Hepatocyte (in vitro differentiated cells): Measurements from ENCODE around the gene RETN. TPM values are rescaled to one million over a fixed set of nuclear protein-coding genes. Genes with fewer than 3 reads are reported as not detected.

ENCODE experiments used
- DNase-seq: peaks from one replicate; pipeline ENCODE4 v3.0.0-alpha.2; 2016; ENCODE audit warnings: low spot score
- H2AFZ ChIP-seq: fragments of 200-600 bp; sonication (generic); 2 replicates; pipeline ENCODE4 v1.6.0; 2016; ENCODE audit warnings: antibody characterized with exemption, mild to moderate bottlenecking
- H3K27ac ChIP-seq: fragments of 200-600 bp; sonication (generic); 2 replicates; pipeline ENCODE4 v1.5.1; 2016; ENCODE audit warnings: mild to moderate bottlenecking
- H3K27me3 ChIP-seq: fragments of 200-600 bp; sonication (generic); 2 replicates; pipeline ENCODE4 v1.6.1; 2016
- H3K36me3 ChIP-seq: fragments of 200-600 bp; sonication (generic); replicated peaks from 2 replicates; pipeline ENCODE4 v1.5.1; 2016; ENCODE audit warnings: low read depth; ENCODE audit not compliant: insufficient read depth
- H3K4me1 ChIP-seq: fragments of 200-600 bp; sonication (generic); 2 replicates; pipeline ENCODE4 v1.5.1; 2016; ENCODE audit warnings: mild to moderate bottlenecking, moderate library complexity; ENCODE audit not compliant: insufficient read depth
- H3K4me2 ChIP-seq: fragments of 200-600 bp; sonication (generic); 2 replicates; pipeline ENCODE4 v1.6.0; 2016
- H3K4me3 ChIP-seq: fragments of 200-600 bp; sonication (generic); 2 replicates; pipeline ENCODE4 v1.5.1; 2016; ENCODE audit warnings: mild to moderate bottlenecking
- H3K79me2 ChIP-seq: fragments of 200-600 bp; sonication (generic); 2 replicates; pipeline ENCODE4 v1.6.0; 2017; ENCODE audit warnings: mild to moderate bottlenecking
- H3K9me2 ChIP-seq: fragments of 200-600 bp; sonication (generic); replicated peaks from 2 replicates; pipeline ENCODE4 v1.6.0; 2017; ENCODE audit warnings: mild to moderate bottlenecking; ENCODE audit not compliant: insufficient read depth
- H3K9me3 ChIP-seq: fragments of 200-600 bp; sonication (generic); 2 replicates; pipeline ENCODE4 v1.5.1; 2016; ENCODE audit warnings: low read depth, mild to moderate bottlenecking
- H4K20me1 ChIP-seq: fragments of 200-600 bp; sonication (generic); 2 replicates; pipeline ENCODE4 v1.6.0; 2016; ENCODE audit warnings: mild to moderate bottlenecking; ENCODE audit not compliant: insufficient read depth, poor library complexity, severe bottlenecking
- CTCF ChIP-seq: fragments of 200-600 bp; sonication (generic); IDR thresholded peaks from 2 replicates; pipeline ENCODE4 v1.5.1; 2016; ENCODE audit warnings: antibody characterized with exemption, mild to moderate bottlenecking; ENCODE audit not compliant: poor library complexity
- EZH2 ChIP-seq: fragments of 200-600 bp; sonication (generic); IDR thresholded peaks from 2 replicates; pipeline ENCODE4 v1.6.1; 2016; ENCODE audit warnings: antibody characterized with exemption, mild to moderate bottlenecking, borderline replicate concordance
- EZH2phosphoT487 ChIP-seq: fragments of 200-600 bp; sonication (generic); IDR thresholded peaks from one replicate; pipeline ENCODE4 v1.6.1; 2018; ENCODE audit warnings: antibody characterized with exemption, mild to moderate bottlenecking, low read depth, moderate library complexity; ENCODE audit not compliant: unreplicated experiment, severe bottlenecking
- WGBS: methylation state at CpG from one replicate; pipeline ENCODE4 v1.1.6; 2016; ENCODE audit warnings: low lambda C conversion rate; ENCODE audit errors: missing lambda C conversion rate; 5-methylcytosine and 5-hydroxymethylcytosine counted together
- polyA plus RNA-seq: library from polyadenylated mRNA; unstranded; fragments of >200 nt; fragmentation: Nextera tagmentation; extraction: Ambion mirVana; gene quantifications from 2 replicates; pipeline ENCODE4 v1.2.1, GENCODE V29; 2016
- total RNA-seq: library from RNA; depleted of rRNA; stranded (reverse); fragments of >200 nt; gene quantifications from 2 replicates; pipeline ENCODE4 v1.2.3, GENCODE V29; 2014

Gene RETN
- total and polyA plus RNA-seq, 2 experiments from 2014 or later: 0.74 TPM; not detected in 1

DNA sequence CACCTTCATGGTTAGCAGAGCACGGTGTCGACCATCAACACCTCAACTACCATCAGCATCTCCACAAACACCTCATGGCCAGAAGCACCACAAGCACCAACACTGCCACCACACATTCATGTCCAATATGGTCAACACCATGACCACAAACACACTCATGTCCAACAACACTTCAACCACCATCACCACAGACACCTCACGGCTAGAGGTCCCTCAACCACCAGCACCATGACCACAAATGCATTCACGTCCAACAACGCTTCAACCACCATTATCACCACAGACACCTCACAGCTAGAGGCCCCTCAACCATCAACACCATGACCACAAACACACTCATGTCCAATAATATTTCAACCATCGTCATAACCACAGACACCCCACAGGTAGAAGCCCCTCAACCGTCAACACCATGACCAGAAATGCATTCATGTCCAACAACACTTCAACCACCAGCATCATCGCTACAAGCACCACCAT, 22.0 kb downstream of the RETN start:
- no peak overlapping the region for H2AFZ ChIP-seq
- H3K27me3 ChIP-seq: no peaks in the 10 kb centered on the region
- H3K9me2 ChIP-seq: no peaks in the 10 kb centered on the region
- DNase-seq: no peak
- no peaks in the 10 kb centered on the region for H4K20me1 ChIP-seq
- H3K4me1 ChIP-seq: no peaks in the 10 kb centered on the region
- WGBS: 96% methylated on average over 8 of the region's 8 CpGs
- H3K9me3 ChIP-seq: no peaks in the 10 kb centered on the region
- no peaks in the 10 kb centered on the region for H3K79me2 ChIP-seq
- no peaks in the 10 kb centered on the region for H3K36me3 ChIP-seq
- TF ChIP-seq CTCF (no peak), EZH2phosphoT487 (no peak), EZH2 (no peak)
- no peak overlapping the region for H3K27ac ChIP-seq
- H3K4me2 ChIP-seq: no peak overlapping the region
- no peak overlapping the region for H3K4me3 ChIP-seq

- Histone ChIP-seq H3K9me2 (no peaks in the 10 kb centered on the region), H2AFZ (no peak overlapping the region), H3K4me1 (no peaks in the 10 kb centered on the region), H3K27me3 (no peaks in the 10 kb centered on the region), H3K9me3 (no peaks in the 10 kb centered on the region), H4K20me1 (no peaks in the 10 kb centered on the region), H3K4me2 (no peak overlapping the region), H3K36me3 (no peaks in the 10 kb centered on the region), H3K79me2 (no peaks in the 10 kb centered on the region), H3K4me3 (no peak overlapping the region), H3K27ac (no peak overlapping the region)
- no peak for DNase-seq
- TF ChIP-seq CTCF (no peak), EZH2 (no peak), EZH2phosphoT487 (no peak)
These were observed 22.6 kb downstream of the RETN start for GRCh38 chr19:7691497-7691896.

DNA sequence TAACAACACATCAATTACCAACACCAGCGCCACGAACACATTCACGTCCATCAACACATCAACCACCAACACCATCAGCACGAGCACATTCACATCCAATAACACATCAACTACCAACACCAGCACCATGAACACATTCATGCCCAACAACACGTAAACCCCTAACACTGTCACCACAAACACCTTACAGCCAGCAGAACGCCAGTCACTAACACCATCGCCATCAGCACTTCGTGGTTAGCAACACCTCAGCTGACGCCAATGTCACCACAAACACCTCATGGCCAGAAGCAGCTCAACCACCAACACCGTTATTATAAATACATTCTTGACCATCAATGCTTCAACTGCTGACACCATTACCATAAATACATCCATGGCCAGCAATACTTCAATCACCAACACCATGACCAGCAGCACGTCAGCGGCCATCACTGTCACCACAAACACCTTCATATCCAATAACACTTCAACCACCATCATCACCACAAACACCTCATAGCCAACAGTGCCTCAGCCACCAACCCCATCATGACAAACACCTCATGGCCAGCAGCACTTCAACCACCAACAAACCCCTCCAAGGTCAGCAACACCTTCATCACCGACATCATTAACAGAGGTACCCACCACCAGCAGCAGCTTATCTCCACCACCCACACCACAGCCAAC, 23.7 kb downstream of the RETN start:
- H3K4me2 ChIP-seq: no peak overlapping the region
- 93% methylated on average over 13 of the region's 13 CpGs for WGBS
- TF ChIP-seq EZH2: no peak
- TF ChIP-seq CTCF: no peak
- no peak for TF ChIP-seq EZH2phosphoT487
- no peaks in the 10 kb centered on the region for H3K9me3 ChIP-seq
- no peaks in the 10 kb centered on the region for H3K9me2 ChIP-seq
- no peaks in the 10 kb centered on the region for H3K79me2 ChIP-seq
- no peak overlapping the region for H3K4me3 ChIP-seq
- H3K27me3 ChIP-seq: no peaks in the 10 kb centered on the region
- H4K20me1 ChIP-seq: no peaks in the 10 kb centered on the region
- no peaks in the 10 kb centered on the region for H3K4me1 ChIP-seq
- no peak for DNase-seq
- no peak overlapping the region for H2AFZ ChIP-seq
- H3K36me3 ChIP-seq: no peaks in the 10 kb centered on the region
- H3K27ac ChIP-seq: no peak overlapping the region
